Inflammatory macrophage (primary cell): ENCODE data around the gene UNC119.
"Not testable (repeated sequence)": the region's sequence is repeated elsewhere in the genome, so short reads cannot be mapped to it uniquely, and the experiment has no call there.

Source experiments
- DNase-seq, 2 donors: peaks; one replicate each; pipeline ENCODE4 v3.0.0-alpha.2; 2020 to 2022
- total RNA-seq, 18 experiments: gene quantifications; one replicate each; lab custom pipeline; 2026; ENCODE audit warnings: mixed read lengths in 6 of 18, inconsistent platforms in 2 of 18; lab: John Stamatoyannopoulos, UW

UNC119 gene
- 16.4 to 38.4 (median 23.4) reads per million in 18 experiments for total RNA-seq

- DNase-seq: peak; percentile 64 to 86
Observed at GRCh38 chr17:28552176-28552999, at the start of gene UNC119. Gene UNC119 (minus strand): TSS chr17:28552624. CDS start chr17:28552557, 67 bp downstream.

DNA sequence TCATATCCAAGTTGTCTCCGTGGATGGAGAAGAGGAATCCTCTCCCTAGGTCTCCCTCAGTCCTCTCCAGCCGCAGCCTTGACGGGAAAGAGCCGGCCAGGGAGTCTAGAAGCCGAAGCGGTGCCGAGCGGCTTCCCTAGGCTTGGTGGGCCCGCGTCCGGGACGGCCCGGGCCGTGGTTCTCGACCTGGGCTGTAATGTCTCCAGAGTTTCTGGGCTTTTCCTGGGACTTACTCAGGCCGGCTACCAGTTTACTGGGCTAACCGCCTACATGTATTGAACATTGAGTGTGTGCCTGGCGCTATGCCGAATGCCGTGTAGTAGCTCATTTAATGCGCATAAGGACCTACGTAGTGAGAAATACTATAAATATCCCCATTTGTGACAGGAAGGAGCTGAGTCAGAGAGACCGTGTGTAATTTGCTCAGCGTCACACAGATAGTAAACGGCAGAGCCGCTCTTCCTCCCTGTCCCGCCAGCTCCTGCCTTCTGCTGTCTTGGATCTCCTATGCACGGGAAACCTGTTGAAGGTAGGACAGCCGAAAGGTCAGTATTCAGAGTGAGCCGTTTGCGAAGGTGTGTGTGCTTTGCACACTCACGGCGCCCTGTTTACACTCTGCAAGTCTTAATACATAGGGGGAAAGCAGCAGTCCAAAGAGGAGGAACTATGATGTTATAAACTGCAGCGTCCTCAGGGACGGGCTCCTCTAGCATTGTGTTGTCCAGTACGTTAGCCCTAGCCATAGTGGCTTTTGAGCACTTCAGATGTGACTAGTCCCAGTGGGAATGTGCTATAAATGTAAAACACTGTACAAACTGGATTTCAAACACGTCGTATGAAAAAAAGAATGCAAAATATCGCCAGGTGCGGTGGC lies 47.1 kb upstream of the UNC119 start:
- DNase-seq: peak; percentile 80 to 84

- peak; percentile 89 to 91 for DNase-seq
Observed at GRCh38 chr17:28598799-28599310, 46.4 kb upstream of the UNC119 start, which contains the start of gene SPAG5. Gene SPAG5 (minus strand): TSS chr17:28599025. CDS start chr17:28598946, 79 bp downstream.

DNA sequence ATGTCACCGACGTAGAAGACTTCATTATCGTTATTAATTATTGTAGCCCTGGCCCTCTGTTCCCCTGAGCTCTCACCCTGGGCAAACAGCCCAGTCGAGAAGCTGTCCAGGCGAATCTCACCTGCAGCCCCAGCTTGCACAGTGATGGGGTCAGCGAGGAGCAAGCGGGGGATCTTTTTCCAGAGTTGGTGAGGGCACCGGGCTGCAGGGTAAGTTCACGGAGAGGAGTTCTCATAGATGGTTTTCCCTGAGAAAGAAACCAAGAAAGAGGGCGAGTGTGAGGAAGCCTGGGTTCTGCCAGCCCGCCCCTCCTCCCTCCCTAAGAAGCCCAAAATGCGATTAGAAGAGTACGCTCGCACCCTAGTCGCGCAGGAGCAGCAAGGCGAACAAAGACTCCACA lies 46.0 kb upstream of the UNC119 start:
- no peak for DNase-seq

GRCh38 chr17:28597606-28598383 lies 45.4 kb upstream of the UNC119 start:
- DNase-seq: peak in 1 of 2 donors; percentile 15

- no peak for DNase-seq
Observed at GRCh38 chr17:28592260-28592659, 39.8 kb upstream of the UNC119 start.

GRCh38 chr17:28585851-28586250 lies 33.4 kb upstream of the UNC119 start:
- no peak for DNase-seq

DNA sequence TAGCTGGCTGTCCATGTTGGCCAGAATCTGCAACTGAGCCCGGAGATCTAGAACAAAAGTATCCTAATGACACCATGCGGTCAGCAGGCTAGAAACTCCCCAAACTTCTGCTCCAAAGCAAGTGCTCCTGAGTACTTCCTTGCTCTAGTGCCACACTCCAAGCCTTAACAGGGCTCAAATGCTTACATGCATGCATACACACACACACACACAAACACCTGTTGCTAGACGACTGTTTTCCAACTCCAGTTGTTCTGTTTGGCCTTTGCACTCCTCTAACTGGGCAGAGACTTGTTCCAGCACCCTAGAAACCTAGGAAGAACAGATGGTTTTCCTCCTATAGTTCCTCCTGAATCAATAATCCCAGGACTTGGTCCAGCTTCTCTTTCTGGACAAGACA lies 32.0 kb upstream of the UNC119 start:
- DNase-seq: no peak

GRCh38 chr17:28582513-28582912 lies 30.1 kb upstream of the UNC119 start:
- no peak for DNase-seq

DNA sequence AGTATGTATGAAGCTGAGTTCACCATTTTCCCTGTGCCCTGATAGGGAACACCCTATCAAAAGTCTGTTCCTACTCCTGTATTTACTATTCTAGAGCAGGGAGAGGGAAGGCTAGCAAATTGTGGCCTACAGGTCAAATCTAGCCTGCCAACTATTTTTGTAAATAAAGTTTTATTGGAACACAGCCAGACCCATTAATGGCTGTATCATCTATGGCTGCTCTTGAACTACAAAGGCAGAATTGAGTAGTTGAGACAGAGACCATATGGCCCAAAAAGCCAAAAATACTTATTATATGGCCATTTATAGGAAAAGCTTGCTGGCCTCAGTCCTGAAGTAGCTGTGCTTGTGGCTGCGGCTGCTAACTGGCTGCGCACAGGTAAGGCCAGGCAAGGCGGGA lies 28.5 kb upstream of the UNC119 start:
- DNase-seq: no peak

DNA sequence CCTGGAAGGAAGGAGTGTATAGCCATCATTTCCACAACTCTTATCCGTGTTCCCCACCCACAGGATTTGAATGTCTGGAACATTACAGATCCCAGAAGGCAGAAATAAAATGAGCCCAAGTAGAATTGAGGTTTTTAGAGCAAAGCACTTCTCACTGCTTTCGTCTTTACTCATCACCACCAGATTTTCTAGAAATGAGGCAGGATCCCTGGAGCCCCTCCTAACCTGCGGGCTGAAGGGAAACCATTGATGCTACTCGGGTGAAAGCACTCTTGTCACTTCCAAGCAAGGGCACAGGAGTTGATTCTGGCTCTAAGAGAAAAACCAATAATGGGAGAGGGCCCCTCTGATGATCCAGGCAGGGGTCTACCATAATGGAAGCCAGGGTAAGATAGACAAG lies 27.1 kb upstream of the UNC119 start:
- DNase-seq: no peak

- DNase-seq: no peak
Observed at GRCh38 chr17:28578246-28579195, 26.1 kb upstream of the UNC119 start.

GRCh38 chr17:28577466-28577824 lies 25.0 kb upstream of the UNC119 start:
- DNase-seq: no peak

DNA sequence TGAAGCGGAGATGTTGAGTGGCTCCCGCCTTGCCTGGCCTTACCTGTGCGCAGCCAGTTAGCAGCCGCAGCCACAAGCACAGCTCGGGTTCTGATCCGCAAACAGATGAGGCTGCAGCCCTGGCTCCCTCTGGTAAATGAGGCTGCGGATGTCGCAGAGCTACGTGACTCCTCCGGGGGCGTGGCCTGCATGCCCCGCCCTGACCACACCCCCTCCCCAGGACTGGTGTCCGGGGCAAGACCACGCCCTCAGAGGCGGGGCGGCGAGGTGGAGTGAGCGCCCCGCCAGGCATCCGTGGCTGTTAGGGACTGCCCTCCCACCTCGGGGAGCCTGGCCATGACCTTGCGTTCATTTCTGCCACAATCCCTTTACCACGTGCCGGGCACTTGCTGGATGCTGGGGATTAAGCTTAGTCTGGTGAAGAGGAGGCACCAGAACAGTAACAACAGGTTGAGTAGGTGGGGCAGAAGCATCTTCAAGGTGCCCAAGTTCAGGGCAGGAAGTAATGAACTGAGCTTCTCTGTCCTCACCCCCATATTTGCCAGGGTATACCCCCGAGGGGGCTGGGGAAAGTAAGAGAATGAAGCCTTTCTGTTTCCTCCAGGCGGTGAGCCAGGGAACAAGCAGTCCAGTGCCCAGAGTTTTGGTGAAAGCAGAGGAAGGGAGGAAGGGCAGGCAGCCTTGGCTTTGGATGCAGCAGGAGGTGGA lies 24.5 kb upstream of the UNC119 start, which contains the start of gene ALDOC:
Gene ALDOC (minus strand): TSS at position 138 of the 708 bp plus-strand sequence. CDS start 1,363 bp downstream, outside the sequence.
- peak; percentile 95 to 96 for DNase-seq

DNA sequence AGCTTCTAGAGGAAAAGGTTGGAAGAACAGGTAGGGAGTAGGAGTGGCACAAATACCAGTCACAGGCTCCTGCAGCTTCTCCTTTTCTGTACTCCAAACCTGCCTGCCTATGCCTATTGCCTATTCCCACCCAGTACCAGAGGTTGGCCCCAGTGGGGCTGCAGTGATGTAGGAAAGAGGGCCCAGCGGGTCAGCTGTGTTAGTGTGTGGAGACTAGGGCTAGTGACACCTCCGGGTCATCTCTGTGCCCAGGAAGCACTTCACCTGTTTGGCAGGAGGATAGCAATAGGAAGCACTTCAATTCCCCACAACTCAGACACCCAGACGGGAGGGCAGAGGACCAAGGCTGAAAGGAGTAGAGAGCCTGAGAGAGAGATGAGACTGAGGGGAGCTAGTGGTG lies 23.6 kb upstream of the UNC119 start:
- DNase-seq: not testable (repeated sequence)

GRCh38 chr17:28575126-28575795 lies 22.8 kb upstream of the UNC119 start:
- no peak for DNase-seq

GRCh38 chr17:28574526-28574925 lies 22.1 kb upstream of the UNC119 start:
- no peak for DNase-seq

DNA sequence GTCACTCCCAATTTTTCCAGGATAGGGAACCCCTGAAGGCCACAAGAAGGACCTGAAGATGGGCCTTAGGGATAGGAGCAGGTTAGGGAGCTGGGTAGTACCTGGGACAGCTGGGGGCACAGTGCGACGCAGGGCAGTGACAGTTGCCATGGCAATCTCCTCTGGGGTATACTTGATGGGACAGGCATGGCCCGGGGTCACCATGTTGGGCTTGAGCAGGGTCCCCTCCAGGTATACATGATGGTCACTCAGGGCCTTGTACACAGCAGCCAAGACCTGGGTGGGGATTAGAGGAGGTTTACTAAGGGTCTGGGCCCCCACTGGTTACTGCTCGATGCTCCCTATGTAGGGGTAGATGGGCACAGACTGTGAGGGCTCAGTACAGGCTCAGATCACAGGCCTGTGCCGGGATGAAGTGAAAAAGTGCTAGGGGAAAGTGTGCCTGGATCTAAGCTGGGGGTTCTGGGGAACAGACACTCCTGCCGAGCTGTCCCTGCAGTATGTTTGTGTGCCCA lies 21.6 kb upstream of the UNC119 start:
- no peak for DNase-seq

DNA sequence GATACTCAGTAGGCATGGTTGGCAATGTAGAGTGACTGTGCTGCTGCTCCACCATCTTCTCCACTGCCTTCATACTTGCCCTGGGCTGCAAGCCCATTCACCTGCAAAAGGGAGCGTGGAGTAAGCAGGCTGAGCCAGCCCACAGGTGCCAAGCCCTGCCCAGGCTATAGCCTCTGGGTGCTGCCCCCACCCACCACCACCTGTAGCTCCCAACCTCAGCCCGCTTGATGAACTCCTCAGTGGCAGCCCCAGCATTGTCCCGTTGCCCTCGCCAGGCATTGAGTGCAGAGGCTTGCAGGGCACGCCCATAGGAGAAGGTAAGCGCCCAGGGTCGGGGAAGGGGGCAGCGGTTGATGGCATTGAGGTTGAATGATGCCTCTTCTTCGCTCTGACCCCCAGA lies 21.1 kb upstream of the UNC119 start:
- DNase-seq: no peak

DNA sequence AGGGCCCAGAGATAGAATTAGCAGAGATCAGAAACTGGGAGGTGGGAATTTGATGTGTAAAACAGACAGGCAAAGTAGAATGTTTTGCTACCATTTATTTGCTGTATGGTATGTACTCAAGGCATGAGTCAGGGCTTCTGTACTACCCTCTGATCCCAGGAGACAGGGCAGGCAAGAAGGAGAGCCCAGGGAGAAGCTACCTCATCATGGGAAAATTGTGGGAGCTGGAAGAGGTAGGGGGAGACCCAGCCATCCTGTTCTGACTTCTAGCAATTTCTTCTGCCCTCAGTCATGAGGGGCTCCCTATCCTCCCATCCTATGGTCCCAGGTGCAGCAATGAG lies 20.6 kb upstream of the UNC119 start:
- no peak for DNase-seq
